Neural crest cell (in vitro differentiated cells): ENCODE measurements around the gene PDE11A. TPM values are rescaled to one million over a fixed set of nuclear protein-coding genes. Genes with fewer than 3 reads are reported as not detected.

Source experiments
- DNase-seq: peaks from one replicate; pipeline ENCODE4 v3.0.0; 2021; ENCODE audit warnings: low read depth, mixed read lengths, low spot score
- H3K27ac Mint-ChIP-seq: one replicate; pipeline ENCODE4 v1.8.0; 2021; ENCODE audit warnings: mild to moderate bottlenecking, mixed read lengths; ENCODE audit not compliant: unreplicated experiment
- H3K27me3 Mint-ChIP-seq: 2 replicates; pipeline ENCODE4 v1.8.0; 2021; ENCODE audit warnings: low read depth, mild to moderate bottlenecking, mixed read lengths
- H3K36me3 Mint-ChIP-seq: 2 replicates; pipeline ENCODE4 v1.8.0; 2021; ENCODE audit warnings: low read depth, mild to moderate bottlenecking, mixed read lengths
- H3K4me1 Mint-ChIP-seq: 2 replicates; pipeline ENCODE4 v1.8.0; 2021; ENCODE audit warnings: mixed read lengths
- H3K4me3 Mint-ChIP-seq: one replicate; pipeline ENCODE4 v1.8.0; 2021; ENCODE audit warnings: mild to moderate bottlenecking, mixed read lengths
- H3K9me3 Mint-ChIP-seq: 2 replicates; pipeline ENCODE4 v1.8.0; 2021; ENCODE audit warnings: mixed read lengths
- CTCF ChIP-seq: fragments of 200-600 bp; sonication (generic); conservative IDR thresholded peaks from 2 replicates; pipeline ENCODE4 v1.5.0; 2021; ENCODE audit warnings: antibody characterized with exemption, mild to moderate bottlenecking
- total RNA-seq: library from RNA; stranded (reverse); gene quantifications from 2 replicates; pipeline ENCODE4 v1.2.1, GENCODE V29; 2021

Gene PDE11A
- total RNA-seq, 1 donor from 2014 or later = 0.28 TPM

- no peaks in the 10 kb centered on the region for H3K9me3 Mint-ChIP-seq
- DNase-seq = no peak
- H3K4me1 Mint-ChIP-seq = no peaks in the 10 kb centered on the region
- H3K4me3 Mint-ChIP-seq = no peak overlapping the region
- peaks cover 31% of the 10 kb centered on the region for H3K27me3 Mint-ChIP-seq
- no peaks in the 10 kb centered on the region for H3K36me3 Mint-ChIP-seq
- H3K27ac Mint-ChIP-seq = no peak overlapping the region
- TF ChIP-seq CTCF = no peak
Observed at GRCh38 chr2:177939211-177939610, 133.4 kb downstream of the PDE11A start.

GRCh38 chr2:177930916-177931315, 141.7 kb downstream of the PDE11A start:
- no peak for TF ChIP-seq CTCF
- no peak overlapping the region for H3K4me3 Mint-ChIP-seq

GRCh38 chr2:177929662-177930522, 142.7 kb downstream of the PDE11A start:
- Mint-ChIP-seq H3K4me1 (no peaks in the 10 kb centered on the region), H3K4me3 (no peak overlapping the region), H3K27me3 (no peaks in the 10 kb centered on the region), H3K27ac (no peak overlapping the region), H3K9me3 (peaks cover 4% of the 10 kb centered on the region), H3K36me3 (no peaks in the 10 kb centered on the region)
- no peak for DNase-seq
- no peak for TF ChIP-seq CTCF

More at GRCh38 chr2:177930916-177931315, 141.7 kb downstream of the PDE11A start:
- no peak for DNase-seq
- Mint-ChIP-seq H3K4me1 (no peaks in the 10 kb centered on the region), H3K9me3 (peaks cover 4% of the 10 kb centered on the region), H3K27ac (no peak overlapping the region), H3K36me3 (no peaks in the 10 kb centered on the region), H3K27me3 (no peaks in the 10 kb centered on the region)

GRCh38 chr2:177923323-177923722, 149.3 kb downstream of the PDE11A start:
- Mint-ChIP-seq H3K27me3 (no peaks in the 10 kb centered on the region), H3K36me3 (no peaks in the 10 kb centered on the region), H3K4me1 (no peaks in the 10 kb centered on the region), H3K9me3 (peaks cover 4% of the 10 kb centered on the region), H3K4me3 (no peak overlapping the region), H3K27ac (no peak overlapping the region)
- DNase-seq = no peak
- no peak for TF ChIP-seq CTCF

GRCh38 chr2:177921726-177922125, 150.9 kb downstream of the PDE11A start:
- Mint-ChIP-seq H3K9me3 (peaks cover 4% of the 10 kb centered on the region), H3K4me3 (no peak overlapping the region), H3K36me3 (no peaks in the 10 kb centered on the region), H3K27ac (no peak overlapping the region), H3K4me1 (no peaks in the 10 kb centered on the region), H3K27me3 (no peaks in the 10 kb centered on the region)
- DNase-seq = no peak
- no peak for TF ChIP-seq CTCF
